H1 (cell line): ENCODE measurements around the gene AHDC1. TPM values are rescaled to one million over a fixed set of nuclear protein-coding genes. Genes with fewer than 3 reads are reported as not detected.

ENCODE experiments used
- CTCF ChIA-PET: fragments of 300-600 bp; sonication (Branson Sonifier 250); formaldehyde crosslinking; loops from one replicate; lab custom pipeline; 2021; ENCODE audit not compliant: partially characterized antibody; lab: Charles Lee
- POLR2A ChIA-PET: fragments of 300-600 bp; sonication (Branson Sonifier 250); formaldehyde crosslinking; loops from one replicate; lab custom pipeline; 2021; ENCODE audit warnings: inconsistent platforms; ENCODE audit not compliant: partially characterized antibody; lab: Charles Lee
- DNase-seq, 2 experiments: peaks; one replicate each; pipeline versions ENCODE4 v3.0.0 to v3.0.0-alpha.2; 2010 to 2022; ENCODE audit warnings: low spot score in 2 of 2, low read depth in 1 of 2, mixed read lengths in 1 of 2
- FAIRE-seq: peaks from 2 replicates; lab custom pipeline; 2011; peaks lifted over from hg19 to GRCh38; lab: Jason Lieb, UNC
- H2AFZ ChIP-seq: 2 replicates; pipeline ENCODE4 v1.8.1; 2012; ENCODE audit warnings: low read length, inconsistent platforms
- H2AK5ac ChIP-seq: 2 replicates; pipeline ENCODE4 v1.6.1; 2013; ENCODE audit warnings: low read depth, low read length
- H2BK120ac ChIP-seq: replicated peaks from 2 replicates; pipeline ENCODE3; 2013; ENCODE audit warnings: low read depth, low read length, inconsistent platforms
- H2BK12ac ChIP-seq: 2 replicates; pipeline ENCODE4 v1.6.1; 2013; ENCODE audit warnings: low read depth, low read length
- H2BK15ac ChIP-seq: 2 replicates; pipeline ENCODE4 v1.6.1; 2013; ENCODE audit warnings: low read length
- H2BK20ac ChIP-seq: 2 replicates; pipeline ENCODE4 v1.6.1; 2013; ENCODE audit warnings: low read length
- H2BK5ac ChIP-seq: 2 replicates; pipeline ENCODE4 v1.6.1; 2013; ENCODE audit warnings: low read depth, low read length
- H3K14ac ChIP-seq: 2 replicates; pipeline ENCODE4 v1.6.1; 2013; ENCODE audit warnings: inconsistent platforms; ENCODE audit not compliant: insufficient read length
- H3K18ac ChIP-seq: 2 replicates; pipeline ENCODE4 v1.6.1; 2013; ENCODE audit warnings: low read length; ENCODE audit errors: extremely low read depth
- H3K23ac ChIP-seq: 2 replicates; pipeline ENCODE4 v1.6.1; 2013; ENCODE audit warnings: inconsistent platforms; ENCODE audit not compliant: insufficient read length
- H3K23me2 ChIP-seq: 2 replicates; pipeline ENCODE4 v1.6.1; 2013; ENCODE audit warnings: low read depth, low read length
- H3K27ac ChIP-seq: 2 replicates; pipeline ENCODE4 v1.6.1; 2011; ENCODE audit warnings: low read depth, low read length, inconsistent platforms
- H3K27me3 ChIP-seq, 4 experiments: replicated peaks in 1 of 4; 1 replicate in 1 of 4; 2 replicates in 3 of 4; pipeline versions ENCODE4 v1.6.1 to v1.8.1; 2011 to 2013; ENCODE audit warnings: low read length in 3 of 4, mild to moderate bottlenecking in 3 of 4, inconsistent platforms in 2 of 4, mixed read lengths in 2 of 4, moderate library complexity in 1 of 4; ENCODE audit not compliant: control insufficient read depth in 3 of 4, insufficient read depth in 3 of 4; ENCODE audit errors: extremely low read depth in 1 of 4
- H3K36me3 ChIP-seq, 4 experiments: 2 replicates each; pipeline versions ENCODE4 v1.6.1 to v1.8.1; 2011 to 2013; ENCODE audit warnings: mild to moderate bottlenecking in 4 of 4, low read length in 3 of 4, moderate library complexity in 2 of 4, control low read depth in 1 of 4, inconsistent platforms in 1 of 4; ENCODE audit not compliant: insufficient read depth in 4 of 4, control insufficient read depth in 2 of 4
- H3K4ac ChIP-seq: replicated peaks from 2 replicates; pipeline ENCODE3; 2013; ENCODE audit warnings: low read length, low read depth, mixed read lengths, inconsistent platforms; ENCODE audit not compliant: insufficient read length
- H3K4me1 ChIP-seq, 4 experiments: replicated peaks in 1 of 4; 1 replicate in 1 of 4; 2 replicates in 3 of 4; pipeline versions ENCODE4 v1.6.1 to v1.8.1; 2011 to 2013; ENCODE audit warnings: low read length in 3 of 4, inconsistent platforms in 2 of 4, mixed read lengths in 1 of 4; ENCODE audit not compliant: insufficient read depth in 4 of 4, control insufficient read depth in 3 of 4
- H3K4me2 ChIP-seq, 2 experiments: 2 replicates each; pipeline versions ENCODE4 v1.6.1 to v1.8.1; 2011 to 2013; ENCODE audit warnings: low read depth in 2 of 2, low read length in 2 of 2, control low read depth in 1 of 2, inconsistent platforms in 1 of 2, mild to moderate bottlenecking in 1 of 2; ENCODE audit not compliant: insufficient read depth in 1 of 2
- H3K4me3 ChIP-seq, 4 experiments: fragments of 200-600, 300-600 bp in 1 of 4; sonication (generic), shearing (Covaris generic), sonication (Bioruptor Twin) in 1 of 4; 2 replicates each; pipeline versions ENCODE4 v1.5.1 to v1.8.1; 2011 to 2016; ENCODE audit warnings: low read length in 4 of 4, low read depth in 3 of 4, control low read depth in 2 of 4, inconsistent platforms in 2 of 4, mild to moderate bottlenecking in 2 of 4, mixed read lengths in 1 of 4, moderate library complexity in 1 of 4; ENCODE audit not compliant: insufficient read depth in 2 of 4; ENCODE audit errors: extremely low read depth in 1 of 4
- H3K56ac ChIP-seq: replicated peaks from 2 replicates; pipeline ENCODE3; 2013; ENCODE audit warnings: low read depth, mild to moderate bottlenecking, mixed read lengths, low read length, inconsistent platforms; ENCODE audit not compliant: insufficient read length
- H3K79me1 ChIP-seq: 2 replicates; pipeline ENCODE4 v1.6.1; 2013; ENCODE audit warnings: low read depth, low read length, control low read depth
- H3K79me2 ChIP-seq, 2 experiments: 2 replicates each; pipeline versions ENCODE4 v1.6.1 to v1.8.1; 2012 to 2013; ENCODE audit warnings: low read length in 2 of 2, mild to moderate bottlenecking in 2 of 2, inconsistent platforms in 1 of 2; ENCODE audit not compliant: insufficient read depth in 2 of 2, control insufficient read depth in 1 of 2
- H3K9ac ChIP-seq, 4 experiments: replicated peaks in 1 of 4; 1 replicate in 1 of 4; 2 replicates in 3 of 4; pipeline versions ENCODE4 v1.6.1 to v1.8.1; 2011 to 2013; ENCODE audit warnings: low read depth in 3 of 4, low read length in 3 of 4, control low read depth in 2 of 4, mild to moderate bottlenecking in 2 of 4, moderate library complexity in 2 of 4, inconsistent platforms in 1 of 4; ENCODE audit errors: extremely low read depth in 1 of 4
- H3K9me3 ChIP-seq, 2 experiments: 2 replicates each; pipeline versions ENCODE4 v1.6.1 to v1.8.1; 2012 to 2013; ENCODE audit warnings: mild to moderate bottlenecking in 2 of 2, moderate library complexity in 2 of 2, control low read depth in 1 of 2, inconsistent platforms in 1 of 2, low read depth in 1 of 2, low read length in 1 of 2, mixed read lengths in 1 of 2; ENCODE audit not compliant: insufficient read depth in 2 of 2
- H4K20me1 ChIP-seq, 2 experiments: replicated peaks in 1 of 2; 2 replicates each; pipeline versions ENCODE3 to v1.8.1; 2011 to 2013; ENCODE audit warnings: inconsistent platforms in 2 of 2, low read length in 2 of 2, mild to moderate bottlenecking in 1 of 2; ENCODE audit not compliant: insufficient read depth in 2 of 2, control insufficient read depth in 1 of 2
- H4K5ac ChIP-seq: 2 replicates; pipeline ENCODE4 v1.6.1; 2013; ENCODE audit warnings: low read length, low read depth, mixed read lengths, inconsistent platforms; ENCODE audit not compliant: insufficient read length
- H4K8ac ChIP-seq: 2 replicates; pipeline ENCODE4 v1.8.0; 2013; ENCODE audit warnings: mild to moderate bottlenecking, moderate library complexity, low read length, inconsistent platforms; ENCODE audit not compliant: insufficient read depth; ENCODE audit errors: extremely low read depth
- H4K91ac ChIP-seq: replicated peaks from 2 replicates; pipeline ENCODE3; 2013; ENCODE audit warnings: low read length, mixed read lengths, inconsistent platforms; ENCODE audit not compliant: insufficient read length
- ATF2 ChIP-seq: IDR thresholded peaks from 2 replicates; pipeline ENCODE4 v1.6.1; 2012; ENCODE audit warnings: low read length, inconsistent platforms
- EGR1 ChIP-seq: IDR thresholded peaks from 2 replicates; pipeline ENCODE4 v1.6.1; 2011; ENCODE audit warnings: low read depth, low read length, borderline replicate concordance
- MAX ChIP-seq: IDR thresholded peaks from 2 replicates; pipeline ENCODE4 v1.6.1; 2012; ENCODE audit warnings: inconsistent platforms
- NANOG ChIP-seq: IDR thresholded peaks from 2 replicates; pipeline ENCODE4 v1.6.1; 2011; ENCODE audit warnings: low read length, low read depth, mild to moderate bottlenecking, inconsistent platforms; ENCODE audit not compliant: insufficient read depth, poor library complexity, severe bottlenecking
- RAD21 ChIP-seq, 2 experiments: IDR thresholded peaks in 1 of 2; conservative IDR thresholded peaks in 1 of 2; 2 replicates each; pipeline ENCODE4 v1.6.1; 2011; ENCODE audit warnings: low read depth in 2 of 2, low read length in 2 of 2, improper control_type of control experiment in 1 of 2, inconsistent platforms in 1 of 2, mild to moderate bottlenecking in 1 of 2, moderate library complexity in 1 of 2
- RNF2 ChIP-seq: fragments of 200-900, 300-1000 bp; sonication (generic); IDR thresholded peaks from 2 replicates; pipeline ENCODE4 v1.7.1; 2016; ENCODE audit warnings: borderline replicate concordance, low read depth, mild to moderate bottlenecking, antibody characterized with exemption, low read length; ENCODE audit not compliant: poor library complexity, severe bottlenecking; ENCODE audit errors: missing control alignments
- WGBS, 2 experiments: shearing (Covaris generic) in 1 of 2; methylation state at CpG; one replicate each; pipeline versions ENCODE4 v1.1.6 to v1.1.7; 2013 to 2015; ENCODE audit warnings: low lambda C conversion rate in 2 of 2, mixed read lengths in 2 of 2, inconsistent platforms in 1 of 2, low coverage in 1 of 2, missing lambda C conversion rate in 1 of 2; ENCODE audit not compliant: insufficient replicate concordance in 2 of 2, insufficient coverage in 1 of 2, insufficient read length in 1 of 2; ENCODE audit errors: extremely low coverage in 1 of 2, missing lambda C conversion rate in 1 of 2; 5-methylcytosine and 5-hydroxymethylcytosine counted together
- polyA plus RNA-seq, 7 experiments: library from polyadenylated mRNA; depleted of rRNA in 3 of 7; stranded (reverse) in 5 of 7; unstranded in 2 of 7; fragments of >200 nt in 5 of 7; fragments of 200-250 nt in 2 of 7; gene quantifications; 1 replicate in 5 of 7; 2 replicates in 1 of 7; 4 replicates in 1 of 7; pipeline versions ENCODE4 v1.2.1 to v1.2.3, GENCODE V29; 2011 to 2013; ENCODE audit warnings: missing spikeins in 2 of 7, mixed read lengths in 2 of 7
- total RNA-seq: library from RNA; stranded (reverse); fragmentation: NEBNext Ultra II Directional; extraction: Animal tissue kit (Norgen Biotek cat#: 25700); gene quantifications from 2 replicates; pipeline ENCODE4 v1.2.1, GENCODE V29; 2021

Gene AHDC1
- total and polyA plus RNA-seq, 2 of the 8 experiments (the other 6 are each of a cell fraction or from before 2014, with no cell fraction given) = 4.4 to 35.1 TPM

DNA sequence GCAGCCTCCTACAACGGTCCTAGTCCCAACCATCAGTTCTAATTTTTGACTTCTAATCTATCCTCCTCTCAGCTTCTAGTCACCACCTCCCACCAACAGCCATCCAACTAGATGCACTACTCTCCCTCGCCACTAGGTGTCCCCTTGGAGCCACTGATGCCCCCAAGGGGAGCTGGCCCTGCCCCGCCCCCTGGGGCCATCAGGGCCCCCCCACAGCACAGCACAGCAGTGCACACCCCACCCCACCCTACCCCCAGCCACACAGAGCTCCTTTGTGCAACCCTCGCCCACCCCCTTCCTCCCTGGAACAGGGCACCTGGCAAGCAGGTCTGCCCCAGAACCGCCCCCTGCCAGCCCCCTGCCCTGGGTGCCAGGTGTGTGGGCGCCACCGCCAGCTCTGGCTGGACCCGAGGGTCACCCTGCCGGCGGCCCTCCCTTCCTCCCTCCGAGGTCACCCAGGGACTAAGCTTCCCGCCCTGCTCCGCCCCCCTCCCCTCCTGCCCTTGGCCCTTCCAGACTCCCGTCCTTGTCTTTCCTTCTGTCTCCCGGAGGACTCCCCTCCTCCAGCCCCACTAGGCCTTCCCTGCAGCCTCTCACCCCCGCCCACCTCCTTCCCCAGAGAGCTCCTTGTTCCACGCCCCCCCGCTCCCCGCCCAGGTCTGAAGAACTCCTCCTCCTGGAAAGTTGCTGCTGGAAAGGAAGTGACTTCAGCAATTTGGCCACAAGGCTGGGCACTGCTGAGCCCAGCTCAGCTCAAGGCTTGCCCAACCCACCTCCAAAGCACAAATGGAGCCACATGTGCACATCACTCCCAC, 47.0 kb downstream of the AHDC1 start:
- Histone ChIP-seq H2BK20ac (0 out of 2 replicates have a peak overlapping the region, but pooled peaks have one; percentile 77), H3K4me1 (peaks cover 13 to 42% (median 19%) of the 10 kb centered on the region in 4 experiments), H3K23ac (no peak overlapping the region), H3K23me2 (peaks cover 2% of the 10 kb centered on the region; the same call in 1 of the 2 replicates), H3K79me1 (peaks cover 8% of the 10 kb centered on the region; the same call in 1 of the 2 replicates), H2AK5ac (peak overlapping the region; percentile 44; the same call in 1 of the 2 replicates), H4K20me1 (peaks cover 0 to 17% of the 10 kb centered on the region in 2 experiments), H2BK15ac (peak overlapping the region; percentile 83; the same call in 1 of the 2 replicates), H3K18ac (peak overlapping the region; percentile 95), H4K8ac (no peak overlapping the region), H3K27me3 (no peaks in the 10 kb centered on the region; a peak in 1 of 7 replicates), H3K9me3 (no peaks in the 10 kb centered on the region), H3K27ac (no peak overlapping the region), H3K56ac (no peak overlapping the region), H3K79me2 (peaks cover 0 to 14% of the 10 kb centered on the region in 2 experiments; a peak in 2 of 4 replicates), H4K5ac (no peak overlapping the region), H3K4me3 (peak overlapping the region in 2 of 4 experiments; percentile 1 to 42; a peak in 2 of 8 replicates), H2BK12ac (peak overlapping the region; percentile 94; the same call in 1 of the 2 replicates), H3K14ac (no peak overlapping the region), H2BK5ac (peak overlapping the region; percentile 22; the same call in 1 of the 2 replicates), H3K4ac (peak overlapping the region; percentile 95), H3K4me2 (peak overlapping the region; percentile 26 to 31), H3K9ac (0 out of 7 replicates have a peak overlapping the region, but pooled peaks of 1 of the 4 experiments have one; percentile 7), H2BK120ac (peak overlapping the region; percentile 34), H4K91ac (peak overlapping the region; percentile 5), H3K36me3 (peaks cover 0 to 3% (median 0%) of the 10 kb centered on the region in 4 experiments; a peak in 1 of 8 replicates), H2AFZ (no peak overlapping the region)
- DNase-seq (peak; percentile 87 to 88), FAIRE-seq (no peak)
- 8% methylated on average over 8 of the region's 19 CpGs; no CpG with 5 or more reads in 1 of the 2 experiments for WGBS, 2 experiments
- ChIA-PET CTCF (interaction anchor here (0.6 to 56.1 kb wide), 44 partner anchors 5 to 654 kb away, joined by 3 to 1807 read pairs (median 4); partner anchors contain the start of genes AHDC1, MAP3K6 and WASF2), POLR2A (interaction anchor here (0.7 to 24.3 kb wide), 19 partner anchors 9 to 160 kb away, joined by 3 to 350 read pairs (median 7); partner anchors contain the start of gene AHDC1)
- TF ChIP-seq RNF2 = no peak
- no peak for TF ChIP-seq ATF2
- TF ChIP-seq RAD21 (IDR thresholded peaks at IDR 0.05 in 1 of 2, conservative IDR thresholded peaks at IDR 0.05 in 1 of 2; ENCODE audit: low read depth in 2 of 2, low read length in 2 of 2) = peak; percentile 73 to 79
- no peak for TF ChIP-seq NANOG
- TF ChIP-seq MAX = peak; percentile 2; the same call in 1 of the 2 replicates
- peak; percentile 39; the same call in 1 of the 2 replicates for TF ChIP-seq EGR1
